HG02588 (cell line): ENCODE data around the gene TRAPPC10.

Source experiments
- ATAC-seq: cut with Tn5 transposase; IDR thresholded peaks from one replicate; pipeline ENCODE4 v1.9.1; 2021; ENCODE audit warnings: mild to moderate bottlenecking, moderate library complexity; ENCODE audit not compliant: unreplicated experiment

The TRAPPC10 gene

GRCh38 chr21:44063151-44063912 lies 51.2 kb downstream of the TRAPPC10 start:
- ATAC-seq = no peak

GRCh38 chr21:44064852-44065403 lies 52.8 kb downstream of the TRAPPC10 start:
- no peak for ATAC-seq

- ATAC-seq = no peak
Observed at GRCh38 chr21:44065428-44065827, 53.3 kb downstream of the TRAPPC10 start.

- no peak for ATAC-seq
Observed at GRCh38 chr21:44066116-44066515, 54.0 kb downstream of the TRAPPC10 start.

GRCh38 chr21:44067011-44067839 lies 55.1 kb downstream of the TRAPPC10 start:
- ATAC-seq = no peak

GRCh38 chr21:44070391-44070790 lies 58.3 kb downstream of the TRAPPC10 start:
- no peak for ATAC-seq

- ATAC-seq = no peak
Observed at GRCh38 chr21:44071359-44072104, 59.4 kb downstream of the TRAPPC10 start.

- ATAC-seq = no peak
Observed at GRCh38 chr21:44072111-44072510, 60.0 kb downstream of the TRAPPC10 start.

- ATAC-seq = no peak
Observed at GRCh38 chr21:44074315-44074958, 62.3 kb downstream of the TRAPPC10 start.

- no peak for ATAC-seq
Observed at GRCh38 chr21:44076316-44076715, 64.2 kb downstream of the TRAPPC10 start.

GRCh38 chr21:44078411-44078981 lies 66.4 kb downstream of the TRAPPC10 start:
- no peak for ATAC-seq

- ATAC-seq = no peak
Observed at GRCh38 chr21:44079446-44079845, 67.3 kb downstream of the TRAPPC10 start.

- no peak for ATAC-seq
Observed at GRCh38 chr21:44079846-44080245, 67.7 kb downstream of the TRAPPC10 start.

- ATAC-seq = no peak
Observed at GRCh38 chr21:44082648-44083440, 70.7 kb downstream of the TRAPPC10 start.

- ATAC-seq = no peak
Observed at GRCh38 chr21:44083631-44084291, 71.7 kb downstream of the TRAPPC10 start.

GRCh38 chr21:44084496-44085241 lies 72.6 kb downstream of the TRAPPC10 start:
- ATAC-seq = no peak

- no peak for ATAC-seq
Observed at GRCh38 chr21:44085491-44086321, 73.6 kb downstream of the TRAPPC10 start.
